IMR-90 (cell line): ENCODE measurements around the gene GREB1L. TPM values are rescaled to one million over a fixed set of nuclear protein-coding genes. Genes with fewer than 3 reads are reported as not detected.

Experiments
- ATAC-seq: fragments of 200-7000 bp; cut with Tn5 transposase; 2 replicates; pipeline ENCODE4 v1.9.1; 2020; ENCODE audit warnings: low read depth, mild to moderate bottlenecking, moderate library complexity
- BruUV-seq: library from RNA; stranded (reverse); fragments of 400-500 nt; replicated peaks from 2 replicates; lab custom pipeline; 2021; lab: Mats Ljungman, UMichigan
- CTCF ChIA-PET: fragments of 300-600 bp; formaldehyde crosslinking; extraction: SDS; loops from one replicate; lab custom pipeline; 2021; ENCODE audit warnings: antibody characterized with exemption; lab: Yijun Ruan, JAX
- POLR2A ChIA-PET: fragments of 300-600 bp; sonication (Branson Sonifier 250); formaldehyde crosslinking; loops from one replicate; lab custom pipeline; 2022; ENCODE audit warnings: antibody characterized with exemption; ENCODE audit not compliant: unreplicated experiment; lab: Charles Lee
- DNase-seq: peaks from one replicate; pipeline ENCODE4 v3.0.0; 2013
- H2AFZ ChIP-seq: replicated peaks from 2 replicates; pipeline ENCODE3; 2013; ENCODE audit warnings: low read length, mild to moderate bottlenecking; ENCODE audit not compliant: poor library complexity
- H2AK5ac ChIP-seq: 2 replicates; pipeline ENCODE4 v1.6.1; 2013; ENCODE audit warnings: low read depth, low read length, inconsistent platforms
- H2AK9ac ChIP-seq: replicated peaks from 2 replicates; pipeline ENCODE3; 2013; ENCODE audit warnings: mild to moderate bottlenecking, low read depth, low read length, moderate library complexity; ENCODE audit not compliant: poor library complexity
- H2BK120ac ChIP-seq: 2 replicates; pipeline ENCODE4 v1.6.1; 2013; ENCODE audit warnings: low read depth, low read length, inconsistent platforms
- H2BK15ac ChIP-seq: 3 replicates; pipeline ENCODE4 v1.6.1; 2013; ENCODE audit warnings: low read depth, low read length, inconsistent platforms
- H2BK20ac ChIP-seq: 2 replicates; pipeline ENCODE4 v1.6.1; 2013; ENCODE audit warnings: low read depth, mild to moderate bottlenecking, inconsistent platforms, low read length, moderate library complexity
- H2BK5ac ChIP-seq: 2 replicates; pipeline ENCODE4 v1.6.1; 2013; ENCODE audit warnings: mild to moderate bottlenecking, low read depth, low read length, inconsistent platforms; ENCODE audit not compliant: poor library complexity, severe bottlenecking
- H3K14ac ChIP-seq: replicated peaks from 2 replicates; pipeline ENCODE4 v1.6.1; 2013; ENCODE audit warnings: low read depth, low read length, inconsistent platforms
- H3K18ac ChIP-seq: 2 replicates; pipeline ENCODE4 v1.6.1; 2013; ENCODE audit warnings: low read depth, low read length, control low read depth
- H3K23ac ChIP-seq: 2 replicates; pipeline ENCODE4 v1.6.1; 2013; ENCODE audit warnings: low read depth, low read length, inconsistent platforms
- H3K27ac ChIP-seq: 2 replicates; pipeline ENCODE4 v1.5.1; 2013; ENCODE audit warnings: mild to moderate bottlenecking, control low read depth, low read length; ENCODE audit not compliant: insufficient read depth
- H3K27me3 ChIP-seq: 2 replicates; pipeline ENCODE4 v1.6.1; 2013; ENCODE audit warnings: low read length; ENCODE audit not compliant: control insufficient read depth, insufficient read depth
- H3K36me3 ChIP-seq: 2 replicates; pipeline ENCODE4 v1.6.1; 2013; ENCODE audit warnings: low read length, mixed read lengths; ENCODE audit not compliant: control insufficient read depth, insufficient read depth
- H3K4ac ChIP-seq: 2 replicates; pipeline ENCODE4 v1.6.1; 2013; ENCODE audit warnings: low read depth, low read length, inconsistent platforms
- H3K4me1 ChIP-seq: 2 replicates; pipeline ENCODE4 v1.6.1; 2013; ENCODE audit warnings: low read length, mixed read lengths; ENCODE audit not compliant: control insufficient read depth, insufficient read depth
- H3K4me2 ChIP-seq: 2 replicates; pipeline ENCODE4 v1.6.1; 2013; ENCODE audit warnings: low read depth, mild to moderate bottlenecking, control low read depth, low read length, moderate library complexity
- H3K4me3 ChIP-seq: 2 replicates; pipeline ENCODE4 v1.5.1; 2013; ENCODE audit warnings: low read depth, mild to moderate bottlenecking, control low read depth, low read length, moderate library complexity; ENCODE audit not compliant: insufficient read depth
- H3K56ac ChIP-seq: 2 replicates; pipeline ENCODE4 v1.6.1; 2013; ENCODE audit warnings: low read length, inconsistent platforms; ENCODE audit not compliant: insufficient read depth; ENCODE audit errors: extremely low read depth
- H3K79me1 ChIP-seq, 2 experiments: 2 replicates each; pipeline ENCODE4 v1.6.1; 2013; ENCODE audit warnings: low read length in 2 of 2, inconsistent platforms in 1 of 2, low read depth in 1 of 2
- H3K9ac ChIP-seq: 2 replicates; pipeline ENCODE4 v1.6.1; 2013; ENCODE audit warnings: low read depth, low read length, control low read depth
- H3K9me1 ChIP-seq: 2 replicates; pipeline ENCODE4 v1.6.1; 2013; ENCODE audit warnings: low read length, inconsistent platforms; ENCODE audit not compliant: insufficient read depth
- H3K9me3 ChIP-seq: 2 replicates; pipeline ENCODE4 v1.6.1; 2013; ENCODE audit warnings: low read length; ENCODE audit not compliant: control insufficient read depth, insufficient read depth
- H4K20me1 ChIP-seq: 2 replicates; pipeline ENCODE4 v1.6.1; 2013; ENCODE audit warnings: low read length, inconsistent platforms; ENCODE audit not compliant: insufficient read depth
- H4K5ac ChIP-seq: 2 replicates; pipeline ENCODE4 v1.6.1; 2013; ENCODE audit warnings: mild to moderate bottlenecking, low read depth, low read length, control low read depth
- H4K8ac ChIP-seq, 2 experiments: 2 replicates each; pipeline ENCODE4 v1.6.1; 2013; ENCODE audit warnings: low read depth in 2 of 2, low read length in 2 of 2, control low read depth in 1 of 2, inconsistent platforms in 1 of 2
- H4K91ac ChIP-seq: 2 replicates; pipeline ENCODE4 v1.6.1; 2013; ENCODE audit warnings: low read depth, low read length, inconsistent platforms; ENCODE audit not compliant: insufficient read depth
- BHLHE40 ChIP-seq: fragments of 150-350 bp; IDR thresholded peaks from 2 replicates; pipeline ENCODE4 v1.6.1; 2016; ENCODE audit warnings: mild to moderate bottlenecking, low read depth, low read length
- CHD1 ChIP-seq: IDR thresholded peaks from 2 replicates; pipeline ENCODE4 v1.6.1; 2012; ENCODE audit warnings: low read depth, low read length, improper control_type of control experiment
- CTCF ChIP-seq: conservative IDR thresholded peaks from 2 replicates; pipeline ENCODE4 v1.5.1; 2012; ENCODE audit warnings: mild to moderate bottlenecking, low read depth, low read length, improper control_type of control experiment
- FOS ChIP-seq: fragments of 150-350 bp; IDR thresholded peaks from 2 replicates; pipeline ENCODE4 v1.6.1; 2016; ENCODE audit warnings: low read depth, low read length
- MAFK ChIP-seq: IDR thresholded peaks from 2 replicates; pipeline ENCODE4 v1.6.1; 2012; ENCODE audit warnings: low read depth, low read length, improper control_type of control experiment
- MXI1 ChIP-seq: IDR thresholded peaks from 2 replicates; pipeline ENCODE4 v1.6.1; 2012; ENCODE audit warnings: low read depth, mild to moderate bottlenecking, low read length, moderate library complexity, borderline replicate concordance
- NFE2L2 ChIP-seq: fragments of 150-350 bp; IDR thresholded peaks from 2 replicates; pipeline ENCODE4 v1.6.1; 2016; ENCODE audit warnings: low read depth, mild to moderate bottlenecking, low read length
- POLR2A ChIP-seq: IDR thresholded peaks from 2 replicates; pipeline ENCODE4 v1.6.1; 2012; ENCODE audit warnings: mild to moderate bottlenecking, low read depth, low read length
- RAD21 ChIP-seq: IDR thresholded peaks from 2 replicates; pipeline ENCODE4 v1.6.1; 2012; ENCODE audit warnings: low read length, improper control_type of control experiment
- RCOR1 ChIP-seq: IDR thresholded peaks from 2 replicates; pipeline ENCODE4 v1.6.1; 2012; ENCODE audit warnings: mild to moderate bottlenecking, low read length, improper control_type of control experiment; ENCODE audit not compliant: insufficient replicate concordance
- SMC3 ChIP-seq: fragments of 150-350 bp; IDR thresholded peaks from 2 replicates; pipeline ENCODE4 v1.6.1; 2016; ENCODE audit warnings: low read depth, mild to moderate bottlenecking, antibody characterized with exemption, low read length, moderate library complexity
- USF2 ChIP-seq: fragments of 150-350 bp; IDR thresholded peaks from 2 replicates; pipeline ENCODE4 v1.6.1; 2017; ENCODE audit warnings: mild to moderate bottlenecking, antibody characterized with exemption, low read length, low read depth
- WGBS, 2 experiments: methylation state at CpG; one replicate each; pipeline versions ENCODE4 v1.1.5 to v1.1.7; 2013; ENCODE audit warnings: missing lambda C conversion rate in 2 of 2; ENCODE audit not compliant: insufficient read length in 1 of 2; ENCODE audit errors: extremely low coverage in 2 of 2; 5-methylcytosine and 5-hydroxymethylcytosine counted together
- dilution Hi-C: fragments of 300-500 bp; cut with HindIII; formaldehyde crosslinking; loops from one replicate; pipeline ENCODE4 v1.14.3; 2018; ENCODE audit warnings: low sequenced_read_pairs; ENCODE audit not compliant: unreplicated experiment
- in situ Hi-C: fragments of 300-500 bp; cut with MboI; formaldehyde crosslinking; loops from 3 replicates; pipeline ENCODE4 v1.14.3; 2019; ENCODE audit warnings: low sequenced_read_pairs, inconsistent platforms, mixed read lengths
- intact Hi-C: fragments of 100-400 bp; cut with micrococcal nuclease; formaldehyde crosslinking; loops from 2 replicates; pipeline ENCODE4 v1.10.0; 2022
- polyA plus RNA-seq, 3 experiments: library from polyadenylated mRNA; depleted of rRNA; stranded (reverse); fragments of >200 nt; gene quantifications; 2 replicates each; pipeline ENCODE4 v1.2.3, GENCODE V29; 2012; ENCODE audit warnings: low replicate concordance in 1 of 3
- total RNA-seq: library from RNA; depleted of rRNA; stranded (reverse); fragments of >200 nt; gene quantifications from 2 replicates; pipeline ENCODE4 v1.2.3, GENCODE V29; 2012

Gene GREB1L
- total and polyA plus RNA-seq, 2 of the 4 experiments (the other 2 are of a cell fraction) = under 0.01 to 0.02 TPM

GRCh38 chr18:21546423-21546822 is 304.4 kb downstream of the GREB1L start:
- Histone ChIP-seq H2BK15ac (no peak overlapping the region), H2BK5ac (no peak overlapping the region), H3K56ac (no peak overlapping the region), H3K4me3 (no peak overlapping the region), H2BK120ac (no peak overlapping the region), H3K14ac (no peak overlapping the region), H4K8ac (no peak overlapping the region), H3K4ac (no peak overlapping the region), H3K23ac (no peak overlapping the region), H3K79me1 (peaks cover 0 to 6% of the 10 kb centered on the region in 2 experiments; a peak in 2 of 4 replicates), H2AK9ac (no peak overlapping the region), H3K18ac (no peak overlapping the region), H2AK5ac (no peak overlapping the region), H2AFZ (no peak overlapping the region), H4K20me1 (no peaks in the 10 kb centered on the region; the same call in 1 of the 2 replicates), H2BK20ac (no peak overlapping the region), H3K9me3 (no peaks in the 10 kb centered on the region), H3K36me3 (peaks cover 11% of the 10 kb centered on the region), H3K9ac (no peak overlapping the region), H3K27me3 (no peaks in the 10 kb centered on the region), H3K9me1 (0 out of 2 replicates have a peak, but pooled peaks cover 1% of the 10 kb centered on the region), H3K27ac (no peak overlapping the region), H3K4me1 (no peaks in the 10 kb centered on the region), H4K5ac (no peak overlapping the region), H3K4me2 (no peak overlapping the region), H4K91ac (no peak overlapping the region)
- ChIA-PET POLR2A (no interaction called here), CTCF (interaction anchor here (1.6 kb wide), 1 partner anchor 17 kb away, joined by 5 read pairs; no protein-coding TSS in a partner anchor)
- intact Hi-C loops = no loop called here
- in situ Hi-C loops = no loop called here
- no CpG with 5 or more reads among the region's 5 CpGs for WGBS, 2 experiments
- TF ChIP-seq FOS (no peak), SMC3 (no peak), RAD21 (no peak), NFE2L2 (no peak), CHD1 (no peak), RCOR1 (no peak), USF2 (no peak), MAFK (no peak), BHLHE40 (no peak), MXI1 (no peak), POLR2A (no peak), CTCF (no peak)
- no peak for DNase-seq
- dilution Hi-C loops = no loop called here
- no TSS peak for BruUV-seq
- ATAC-seq = no peak
